Measurements from ENCODE around the gene HOPX.
"Not testable (repeated sequence)": the region's sequence is repeated elsewhere in the genome, so short reads cannot be mapped to it uniquely, and the experiment has no call there.

HOPX gene

DNA sequence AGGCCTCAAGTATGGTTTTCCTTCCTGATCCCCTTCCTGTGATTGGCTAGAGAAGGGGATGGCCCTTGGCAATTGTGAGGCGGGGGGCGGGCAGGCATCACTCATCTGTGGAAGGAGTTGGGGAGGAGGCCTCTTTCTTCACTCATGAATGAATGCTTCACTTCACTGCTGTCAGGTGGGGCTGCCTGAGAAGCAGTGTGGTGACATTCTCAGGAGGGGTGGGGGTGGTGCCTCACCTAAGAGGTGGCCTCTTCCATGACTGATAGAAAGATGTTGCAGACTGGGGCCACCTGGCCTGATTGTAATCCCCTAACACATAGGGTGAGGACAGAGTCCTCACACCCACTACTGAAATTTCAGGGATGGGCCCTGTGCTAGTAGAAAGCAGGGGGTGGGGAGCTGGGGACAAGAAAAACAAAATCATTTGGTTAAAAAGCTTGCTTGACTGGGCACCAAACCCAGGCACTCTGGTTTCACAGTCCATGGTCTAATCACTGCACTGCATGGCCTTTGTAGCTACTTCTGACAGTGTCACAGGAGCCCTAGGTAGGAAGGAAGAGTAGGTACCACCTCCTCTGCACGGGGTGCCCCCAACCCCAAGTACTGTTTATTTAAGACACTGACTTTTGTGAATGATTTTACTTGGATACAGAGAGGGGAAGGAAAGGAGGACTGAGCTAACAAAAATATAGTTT is 5.6 kb upstream of the HOPX start:
- DNase-seq: no peak

DNA sequence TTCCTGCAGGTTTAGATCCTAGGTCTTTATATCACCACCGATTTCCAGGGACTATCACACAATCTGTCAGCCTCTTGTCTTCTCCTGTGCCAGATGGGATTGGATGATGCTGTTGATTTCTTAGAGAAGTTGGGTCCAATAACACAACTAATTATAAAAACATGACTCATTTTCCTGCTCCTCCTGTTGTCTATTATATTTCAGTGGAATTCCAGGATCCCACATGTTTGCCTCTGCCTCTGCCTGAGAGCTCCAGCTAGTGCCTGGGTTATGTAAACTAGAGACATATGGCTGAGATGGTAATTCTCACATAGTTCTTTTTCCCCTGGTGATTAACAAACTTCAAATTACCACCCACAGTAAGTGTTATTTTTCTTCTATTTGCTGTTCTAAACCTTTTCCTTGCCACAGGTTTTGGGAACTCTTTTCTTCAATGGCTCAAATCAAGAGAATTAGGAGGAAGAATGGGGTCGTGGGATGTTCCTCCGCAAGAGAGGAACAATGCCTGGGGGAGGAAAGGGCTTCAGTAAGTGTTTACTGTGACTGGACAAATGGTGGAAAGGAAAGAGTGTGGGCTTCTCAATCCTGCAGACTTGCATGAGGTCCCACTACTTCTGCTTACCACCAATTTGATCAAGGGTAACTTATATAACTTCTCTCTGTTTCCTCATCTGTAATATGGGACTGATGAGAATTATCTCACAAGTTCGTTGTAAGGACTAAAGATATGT is 3.4 kb upstream of the HOPX start:
- DNase-seq: peak in 1 of 2 experiments; percentile 9

GRCh38 chr4:56683455-56683854 is 2.4 kb upstream of the HOPX start:
- DNase-seq: no peak

DNA sequence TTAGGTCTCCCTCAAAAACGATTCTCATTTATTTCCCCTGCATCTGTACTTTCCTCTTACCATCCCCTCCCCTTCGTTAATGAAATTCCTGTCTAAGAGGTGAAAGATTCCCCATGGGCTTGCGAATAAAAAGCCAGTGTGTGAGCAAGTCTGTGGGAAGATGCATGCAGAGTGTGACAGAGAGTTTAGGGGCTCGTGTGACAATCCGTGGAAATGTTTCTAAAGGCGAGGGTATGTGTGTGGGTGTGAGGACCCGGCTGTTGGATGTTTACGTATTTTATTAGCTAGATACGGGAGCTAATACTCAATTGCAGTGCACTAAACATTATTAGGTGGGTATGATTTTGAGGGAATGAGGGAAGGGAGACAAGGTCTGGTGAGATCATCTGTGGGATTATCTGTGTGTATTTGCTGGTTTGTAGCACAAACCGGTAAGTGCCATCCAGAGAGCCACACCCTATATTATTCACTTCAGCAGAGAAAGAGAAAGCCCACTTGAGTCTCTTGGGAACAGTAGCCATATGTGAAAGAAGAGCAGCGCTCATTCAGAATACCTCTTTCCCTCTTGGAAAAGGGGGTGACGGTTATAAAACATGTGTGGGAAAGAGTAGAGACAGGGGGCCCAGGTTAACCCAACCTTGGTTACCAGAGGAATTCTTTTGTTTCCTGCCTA is 893 bp upstream of the HOPX start:
- peak in 1 of 2 experiments; percentile 4 for DNase-seq

GRCh38 chr4:56680266-56680665 is 830 bp downstream of the HOPX start:
- no peak for DNase-seq

GRCh38 chr4:56677711-56678110 is 3.4 kb downstream of the HOPX start:
- DNase-seq: no peak

DNA sequence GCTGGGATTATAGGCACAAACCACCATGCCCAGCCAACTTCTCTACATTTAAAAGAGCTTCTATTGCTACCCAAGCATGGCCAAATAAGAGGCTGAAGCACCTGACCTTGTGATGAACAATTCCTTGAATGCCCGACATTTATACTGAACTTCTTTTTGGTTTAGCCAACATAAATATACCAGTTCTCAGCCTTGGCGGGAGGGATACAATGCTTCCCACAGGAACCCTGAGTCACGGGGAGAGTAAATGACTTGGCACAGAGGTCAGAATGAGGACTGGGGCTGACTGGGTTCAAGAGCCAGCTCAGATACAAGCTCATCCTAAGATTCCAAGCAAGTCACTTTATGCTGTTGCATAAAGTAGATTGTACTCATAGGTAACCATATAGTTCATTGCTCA is 6.1 kb downstream of the HOPX start:
- DNase-seq: no peak

- DNase-seq: no peak
Observed at GRCh38 chr4:56671860-56672259, 9.2 kb downstream of the HOPX start.

DNA sequence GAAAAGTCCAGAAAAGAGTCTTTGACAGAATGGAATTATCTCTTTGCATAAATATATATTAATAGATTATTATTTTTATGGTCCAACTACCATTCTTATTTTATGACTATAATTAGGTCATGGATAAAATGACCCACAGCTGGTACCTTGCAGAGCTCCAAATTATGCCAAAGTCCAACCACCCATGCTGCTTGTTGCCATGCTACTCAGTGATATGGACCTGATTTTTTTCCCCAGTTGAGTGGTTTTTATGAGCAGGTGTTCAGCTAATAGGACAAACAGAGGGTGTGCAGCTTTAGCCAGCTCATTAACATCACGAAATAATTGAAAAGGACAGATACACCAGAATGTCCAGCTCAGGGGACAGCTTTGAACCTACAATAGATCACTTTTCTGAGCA is 9.7 kb downstream of the HOPX start:
- DNase-seq: no peak

DNA sequence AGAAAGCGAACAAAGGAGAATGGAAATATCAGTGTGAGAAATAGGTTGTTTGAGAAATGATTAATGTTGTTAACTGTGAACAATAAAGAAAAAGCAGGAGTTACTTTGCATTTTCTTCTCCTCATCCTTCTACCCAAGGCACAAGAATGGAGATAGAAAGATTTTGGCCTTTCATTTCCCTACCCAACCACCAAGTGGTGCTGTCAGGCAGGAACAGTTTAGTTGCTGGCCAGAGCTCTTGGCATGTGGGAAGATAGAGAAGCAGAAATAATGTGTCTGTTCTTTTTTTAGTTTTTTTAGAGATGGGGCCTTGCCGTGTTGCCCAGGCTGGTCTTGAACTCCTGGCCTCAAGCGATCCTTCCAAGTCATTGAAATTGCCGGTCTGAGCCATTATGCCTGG is 12.8 kb downstream of the HOPX start:
- peak in 1 of 2 experiments; percentile 5 for DNase-seq

DNA sequence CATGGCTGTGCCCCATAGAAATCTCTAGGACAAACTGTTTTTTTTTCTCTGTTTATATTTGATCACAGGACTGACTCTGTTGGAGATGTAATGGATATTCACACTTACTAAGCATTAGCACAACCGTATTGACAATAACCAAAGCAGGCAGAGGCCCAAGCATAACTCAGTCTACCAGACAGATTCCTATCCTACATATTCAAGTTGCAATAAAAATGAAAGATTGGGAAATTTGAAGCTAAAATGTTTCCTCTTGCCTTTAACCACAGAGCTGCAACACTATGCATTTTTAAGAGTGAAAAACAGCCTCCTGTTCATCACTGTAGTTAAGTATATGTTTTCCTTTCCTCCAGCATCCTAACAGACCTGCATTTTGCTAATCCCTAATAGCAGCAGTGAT is 13.7 kb downstream of the HOPX start:
- not testable (repeated sequence) for DNase-seq

- no peak for DNase-seq
Observed at GRCh38 chr4:56666279-56666678, 14.8 kb downstream of the HOPX start.

DNA sequence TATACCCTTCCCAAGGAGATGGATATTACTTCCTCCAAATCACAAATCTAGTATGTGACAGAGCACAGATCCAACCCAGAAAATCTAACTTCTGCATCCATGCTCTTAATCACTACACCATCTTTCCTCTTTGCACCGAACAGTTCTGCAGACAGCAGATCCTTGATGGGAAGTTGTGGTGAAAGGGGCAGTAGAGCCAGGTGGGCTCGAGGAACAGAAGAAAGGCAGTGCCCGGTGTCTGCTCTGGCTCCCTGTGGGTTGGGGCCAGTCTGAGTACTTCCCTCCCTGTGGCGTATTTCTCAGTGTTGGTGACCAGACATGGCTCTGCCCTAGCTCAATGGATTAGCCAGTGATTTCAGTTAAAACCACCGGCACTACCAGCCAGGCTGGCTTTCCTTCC is 15.3 kb downstream of the HOPX start:
- DNase-seq: no peak

GRCh38 chr4:56662782-56663468 is 18.2 kb downstream of the HOPX start:
- no peak for DNase-seq

DNA sequence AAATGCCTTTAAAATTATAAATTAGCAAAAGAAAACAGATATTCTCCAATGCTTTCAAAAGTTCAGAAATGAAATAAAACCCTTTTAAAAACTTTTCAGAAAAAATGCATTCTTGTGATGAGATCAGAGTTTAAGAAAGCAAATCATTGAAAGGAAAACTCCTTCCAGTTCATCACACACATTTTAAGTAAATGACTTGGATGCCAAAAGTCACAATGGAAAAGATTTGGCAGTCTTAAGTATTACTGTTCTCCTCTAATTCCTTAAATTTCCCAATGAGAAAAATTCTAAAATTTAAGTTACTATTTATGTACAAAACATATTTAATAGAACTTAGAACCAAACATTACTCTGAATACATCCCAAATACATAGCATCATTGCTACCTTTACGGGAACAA is 21.1 kb downstream of the HOPX start:
- no peak for DNase-seq

DNA sequence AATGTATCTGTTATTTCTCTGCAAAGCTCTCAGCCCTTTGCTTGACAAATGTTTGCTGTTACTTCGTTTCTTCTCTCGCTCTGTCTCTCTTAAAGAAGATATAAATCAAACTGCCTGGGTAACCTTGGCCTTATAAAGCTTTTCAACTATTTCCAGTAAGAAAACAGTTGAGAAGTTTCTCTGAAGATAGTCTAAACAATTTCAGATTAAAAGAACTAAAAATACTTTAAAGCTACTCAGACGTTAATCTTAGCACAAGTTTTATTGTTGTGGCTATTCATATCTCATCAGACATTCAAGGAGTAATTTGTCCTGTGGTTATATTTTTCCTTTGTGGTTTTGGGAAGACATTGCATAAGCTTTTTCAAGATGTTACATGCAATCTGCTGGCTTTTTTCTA is 22.6 kb downstream of the HOPX start:
- DNase-seq: no peak

- DNase-seq: no peak
Observed at GRCh38 chr4:56657818-56658217, 23.3 kb downstream of the HOPX start.

DNA sequence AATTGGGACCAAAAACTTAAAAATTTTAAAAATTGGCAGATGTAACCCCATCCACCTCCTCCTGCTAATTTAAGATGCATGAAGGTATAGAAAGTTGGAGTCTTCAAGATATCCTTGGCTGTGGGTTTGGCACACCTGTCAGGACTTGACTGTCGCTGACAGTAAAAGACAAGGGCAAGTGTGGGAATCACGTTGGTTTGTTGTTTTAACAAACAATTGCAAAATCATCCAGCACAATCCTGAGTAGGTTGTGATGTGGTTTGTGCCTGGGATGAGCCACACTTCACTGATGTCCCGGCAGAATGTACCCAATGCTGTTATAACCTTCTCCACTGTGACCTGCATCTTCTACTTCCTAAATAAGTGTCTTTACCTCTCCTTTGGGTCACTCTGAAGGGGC is 24.0 kb downstream of the HOPX start:
- no peak for DNase-seq

GRCh38 chr4:56656346-56656643 is 24.8 kb downstream of the HOPX start:
- no peak for DNase-seq

GRCh38 chr4:56655627-56656345 is 25.3 kb downstream of the HOPX start:
- no peak for DNase-seq

GRCh38 chr4:56655209-56655626 is 25.9 kb downstream of the HOPX start:
- DNase-seq: no peak

GRCh38 chr4:56654238-56654632 is 26.9 kb downstream of the HOPX start:
- DNase-seq: no peak
